Suprapubic skin (tissue), 4 donors: ENCODE measurements around the gene OR51E2. TPM values are rescaled to one million over a fixed set of nuclear protein-coding genes. Genes with fewer than 3 reads are reported as not detected.

Experiments used
- DNase-seq, 2 donors: peaks; one replicate each; pipeline ENCODE4 v3.0.0-alpha.2; 2019; ENCODE audit warnings: low spot score in 2 of 2
- H3K27ac ChIP-seq: fragments of 200-600 bp; sonication (generic); one replicate; pipeline ENCODE4 v1.5.1; 2019
- H3K27me3 ChIP-seq: fragments of 200-600 bp; sonication (generic); one replicate; pipeline ENCODE4 v1.5.1; 2019
- H3K36me3 ChIP-seq: fragments of 200-600 bp; sonication (generic); one replicate; pipeline ENCODE4 v1.5.1; 2019
- H3K4me1 ChIP-seq: fragments of 200-600 bp; sonication (generic); one replicate; pipeline ENCODE4 v1.5.1; 2019
- H3K4me3 ChIP-seq: fragments of 200-600 bp; sonication (generic); one replicate; pipeline ENCODE4 v1.5.1; 2019; ENCODE audit warnings: mild to moderate bottlenecking
- H3K9me3 ChIP-seq: fragments of 200-600 bp; sonication (generic); one replicate; pipeline ENCODE4 v1.5.1; 2019
- EP300 ChIP-seq: sonication (generic); formaldehyde crosslinking; IDR thresholded peaks from one replicate; pipeline ENCODE4 v1.6.1; 2017; ENCODE audit warnings: antibody characterized with exemption
- POLR2A ChIP-seq, 2 donors: fragments of 450-650 bp; IDR thresholded peaks; one replicate each; pipeline ENCODE4 v1.6.1; 2017; ENCODE audit warnings: antibody characterized with exemption in 2 of 2, mild to moderate bottlenecking in 2 of 2, moderate library complexity in 2 of 2
- POLR2AphosphoS5 ChIP-seq, 3 donors: sonication (generic); formaldehyde crosslinking; IDR thresholded peaks; one replicate each; pipeline ENCODE4 v1.6.1; 2017; ENCODE audit warnings: antibody characterized with exemption in 3 of 3
- WGBS: methylation state at CpG from one replicate; pipeline ENCODE4 v1.1.5; 2018; 5-methylcytosine and 5-hydroxymethylcytosine counted together
- total RNA-seq, 4 donors: library from RNA; depleted of rRNA; stranded (reverse); fragments of >200 nt; gene quantifications; one replicate each; pipeline ENCODE4 v1.1.0, GENCODE V29; 2016
- TF ChIP-seq, protein P1 (sequence below), 2 donors: fragments of 200-600 bp in 1 of 2; fragments of 450-650 bp in 1 of 2; sonication (generic) in 1 of 2; IDR thresholded peaks; one replicate each; pipeline ENCODE4 v1.5.1; 2016 to 2019; ENCODE audit warnings: antibody characterized with exemption in 2 of 2, mild to moderate bottlenecking in 1 of 2, moderate library complexity in 1 of 2

OR51E2 gene
- total RNA-seq, 4 donors from 2014 or later, result not detected

DNA sequence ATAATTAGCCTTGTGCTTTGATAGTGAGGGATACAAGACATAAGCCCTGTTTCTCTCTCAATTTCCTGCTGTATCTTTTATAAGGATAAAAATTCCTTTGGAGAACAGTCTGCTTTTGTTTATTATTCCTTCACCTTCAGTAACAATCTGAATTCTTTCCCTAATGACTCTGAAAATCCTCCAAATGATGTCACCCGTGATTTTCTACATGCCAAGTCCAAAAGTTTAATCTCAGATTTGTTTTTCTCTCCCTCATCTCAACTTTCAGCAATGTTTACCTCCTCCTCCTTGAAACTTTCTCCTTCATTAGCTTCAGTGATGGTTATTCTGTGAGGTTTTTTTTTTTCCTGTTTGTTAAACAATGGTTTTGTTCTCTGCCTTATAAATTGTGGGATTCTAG, 2.2 kb downstream of the OR51E2 start:
- Histone ChIP-seq H3K36me3 (no peaks in the 10 kb centered on the region), H3K4me1 (no peaks in the 10 kb centered on the region), H3K4me3 (no peak overlapping the region), H3K27me3 (no peaks in the 10 kb centered on the region), H3K9me3 (no peaks in the 10 kb centered on the region), H3K27ac (no peak overlapping the region)
- WGBS, result 30% methylated on average over 1 of the region's 1 CpG
- no peak for DNase-seq
- TF ChIP-seq POLR2A (IDR thresholded peaks at IDR 0.05), result no peak
- no peak for TF ChIP-seq EP300
- TF ChIP-seq POLR2AphosphoS5 (IDR thresholded peaks at IDR 0.05), result no peak

DNA sequence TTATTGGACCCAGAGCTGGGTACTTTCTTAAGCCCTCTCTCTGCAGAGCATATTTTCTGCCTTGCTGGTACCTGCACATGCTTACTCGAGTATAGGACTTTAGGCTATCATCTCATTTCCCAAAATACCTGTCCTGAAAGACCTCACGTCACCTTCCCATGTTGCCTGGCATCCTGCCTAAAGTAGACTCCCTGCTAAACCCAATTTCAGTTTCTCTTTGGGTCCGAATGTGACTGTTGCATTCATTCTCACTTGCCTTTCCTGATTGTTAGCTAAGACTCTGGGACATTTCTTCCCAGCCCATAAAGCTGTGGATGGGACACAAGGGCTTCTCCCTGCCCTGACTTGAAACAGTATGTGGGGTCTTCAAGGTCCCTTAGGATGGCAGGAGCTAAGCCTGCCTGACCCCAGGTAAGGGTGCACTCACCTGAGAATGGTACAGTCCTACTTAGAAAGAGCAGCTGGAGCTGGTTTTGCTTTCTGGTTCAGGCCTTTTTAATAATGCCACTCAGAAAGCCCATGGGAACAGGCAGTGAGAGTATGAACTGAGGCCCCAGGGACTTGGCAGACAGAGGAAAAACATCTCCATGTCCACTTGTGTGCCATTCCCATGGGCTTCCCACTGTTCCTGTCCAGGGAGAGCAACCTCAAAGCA, 12.9 kb downstream of the OR51E2 start:
- Histone ChIP-seq H3K27me3 (no peaks in the 10 kb centered on the region), H3K4me3 (no peak overlapping the region), H3K27ac (no peak overlapping the region), H3K9me3 (no peaks in the 10 kb centered on the region), H3K4me1 (no peaks in the 10 kb centered on the region), H3K36me3 (no peaks in the 10 kb centered on the region)
- TF ChIP-seq EP300, result no peak
- TF ChIP-seq, protein P1, sequence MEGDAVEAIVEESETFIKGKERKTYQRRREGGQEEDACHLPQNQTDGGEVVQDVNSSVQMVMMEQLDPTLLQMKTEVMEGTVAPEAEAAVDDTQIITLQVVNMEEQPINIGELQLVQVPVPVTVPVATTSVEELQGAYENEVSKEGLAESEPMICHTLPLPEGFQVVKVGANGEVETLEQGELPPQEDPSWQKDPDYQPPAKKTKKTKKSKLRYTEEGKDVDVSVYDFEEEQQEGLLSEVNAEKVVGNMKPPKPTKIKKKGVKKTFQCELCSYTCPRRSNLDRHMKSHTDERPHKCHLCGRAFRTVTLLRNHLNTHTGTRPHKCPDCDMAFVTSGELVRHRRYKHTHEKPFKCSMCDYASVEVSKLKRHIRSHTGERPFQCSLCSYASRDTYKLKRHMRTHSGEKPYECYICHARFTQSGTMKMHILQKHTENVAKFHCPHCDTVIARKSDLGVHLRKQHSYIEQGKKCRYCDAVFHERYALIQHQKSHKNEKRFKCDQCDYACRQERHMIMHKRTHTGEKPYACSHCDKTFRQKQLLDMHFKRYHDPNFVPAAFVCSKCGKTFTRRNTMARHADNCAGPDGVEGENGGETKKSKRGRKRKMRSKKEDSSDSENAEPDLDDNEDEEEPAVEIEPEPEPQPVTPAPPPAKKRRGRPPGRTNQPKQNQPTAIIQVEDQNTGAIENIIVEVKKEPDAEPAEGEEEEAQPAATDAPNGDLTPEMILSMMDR (IDR thresholded peaks at IDR 0.05), result no peak
- no peak for TF ChIP-seq POLR2AphosphoS5 (IDR thresholded peaks at IDR 0.05)
- TF ChIP-seq POLR2A (IDR thresholded peaks at IDR 0.05), result no peak
- 68% methylated on average over 3 of the region's 3 CpGs for WGBS
- no peak for DNase-seq

DNA sequence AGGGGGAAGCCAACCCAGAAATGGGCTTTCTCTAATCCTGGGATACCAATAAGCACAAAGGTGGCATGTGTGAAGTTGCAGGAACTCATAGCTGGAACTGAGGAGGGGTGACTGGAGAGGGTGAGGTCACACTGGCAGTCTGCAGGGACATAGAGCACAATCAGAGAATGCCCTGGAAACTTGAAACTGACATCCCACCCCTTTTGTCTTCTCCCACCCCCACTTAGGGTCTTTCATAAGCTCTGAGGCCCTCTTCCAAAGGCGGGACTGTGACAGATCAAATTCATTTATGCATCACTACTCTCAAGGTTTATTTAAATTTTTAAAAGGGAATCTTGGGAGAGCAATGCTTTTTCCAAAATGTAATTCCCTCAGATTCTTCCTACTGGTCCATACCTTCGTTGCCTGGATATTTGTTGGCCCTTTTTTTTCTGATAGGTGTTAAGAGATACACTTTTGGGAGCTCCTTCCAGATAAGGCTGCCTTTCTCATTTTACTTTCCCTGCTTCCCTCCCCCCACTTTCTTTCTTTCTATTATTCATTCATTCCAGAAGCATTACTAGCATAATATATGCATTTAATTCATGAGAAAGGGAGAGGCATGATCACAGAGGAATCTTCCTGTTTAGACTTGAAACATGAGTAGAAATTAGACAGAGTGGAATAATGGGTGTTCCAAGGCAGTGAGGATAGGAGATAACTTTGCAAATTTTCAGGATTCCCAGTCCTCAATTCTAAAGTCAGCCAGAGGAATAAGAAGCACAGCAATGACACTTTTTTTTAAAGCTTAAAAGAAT, 14.8 kb downstream of the OR51E2 start:
- TF ChIP-seq, protein P1 (IDR thresholded peaks at IDR 0.05), result no peak
- TF ChIP-seq POLR2A (IDR thresholded peaks at IDR 0.05), result no peak
- no peak for TF ChIP-seq EP300
- TF ChIP-seq POLR2AphosphoS5 (IDR thresholded peaks at IDR 0.05), result no peak
- H3K9me3 ChIP-seq, result no peaks in the 10 kb centered on the region
- H3K4me1 ChIP-seq, result no peaks in the 10 kb centered on the region
- DNase-seq, result no peak
- WGBS, result 53% methylated on average over 2 of the region's 2 CpGs
- H3K4me3 ChIP-seq, result no peak overlapping the region
- no peaks in the 10 kb centered on the region for H3K27me3 ChIP-seq
- no peak overlapping the region for H3K27ac ChIP-seq
- no peaks in the 10 kb centered on the region for H3K36me3 ChIP-seq

DNA sequence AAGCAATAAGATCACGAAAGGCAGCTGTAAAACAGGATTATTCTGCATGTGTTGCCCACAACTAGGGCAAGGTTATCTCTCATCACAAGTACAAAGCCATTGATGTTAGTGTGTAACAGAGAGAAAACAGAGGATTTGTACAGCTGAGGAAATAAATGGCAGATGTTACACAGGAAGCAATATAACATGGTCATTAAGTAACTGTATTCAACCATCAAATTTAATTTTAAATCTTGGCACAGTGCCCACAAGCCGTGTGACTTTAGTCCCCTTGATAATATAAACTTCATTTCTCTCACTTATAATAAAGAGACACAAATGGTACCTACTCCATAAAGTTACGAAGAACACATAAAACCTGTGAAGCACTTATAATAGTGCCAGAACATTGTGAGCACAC, 17.3 kb downstream of the OR51E2 start:
- H3K4me1 ChIP-seq, result no peaks in the 10 kb centered on the region
- TF ChIP-seq, protein P1 (IDR thresholded peaks at IDR 0.05), result no peak
- no peak for TF ChIP-seq EP300
- no peak for TF ChIP-seq POLR2AphosphoS5 (IDR thresholded peaks at IDR 0.05)
- no peak for TF ChIP-seq POLR2A (IDR thresholded peaks at IDR 0.05)
- no peak for DNase-seq
- WGBS, result 40% methylated on average over 3 of the region's 3 CpGs
- H3K27me3 ChIP-seq, result no peaks in the 10 kb centered on the region
- no peak overlapping the region for H3K27ac ChIP-seq
- no peaks in the 10 kb centered on the region for H3K9me3 ChIP-seq
- no peak overlapping the region for H3K4me3 ChIP-seq
- H3K36me3 ChIP-seq, result no peaks in the 10 kb centered on the region

DNA sequence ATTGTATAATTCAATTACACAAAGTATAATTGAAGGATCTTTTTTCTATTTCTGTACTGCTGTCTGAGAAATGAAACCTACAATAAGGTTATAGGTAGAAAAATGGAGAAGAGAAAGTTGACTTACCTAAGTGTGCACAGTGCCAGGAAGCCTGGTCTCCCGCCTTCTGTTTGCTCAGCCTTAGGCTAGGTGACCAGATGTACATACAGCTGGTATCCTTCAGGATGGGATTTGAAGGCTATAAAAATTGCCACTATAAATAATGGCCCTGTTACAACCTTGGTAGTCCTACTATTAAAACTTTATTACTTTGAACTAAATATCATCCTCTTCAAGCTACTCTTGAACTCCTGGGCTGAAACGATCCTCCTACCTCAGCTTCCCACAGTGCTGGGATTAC, 19.7 kb downstream of the OR51E2 start:
- TF ChIP-seq, protein P1 (IDR thresholded peaks at IDR 0.05), result no peak
- no peak for TF ChIP-seq EP300
- TF ChIP-seq POLR2AphosphoS5 (IDR thresholded peaks at IDR 0.05), result no peak
- no peak for TF ChIP-seq POLR2A (IDR thresholded peaks at IDR 0.05)
- Histone ChIP-seq H3K4me3 (no peak overlapping the region), H3K4me1 (no peaks in the 10 kb centered on the region), H3K27me3 (no peaks in the 10 kb centered on the region), H3K27ac (no peak overlapping the region), H3K36me3 (no peaks in the 10 kb centered on the region), H3K9me3 (no peaks in the 10 kb centered on the region)
- 78% methylated on average over 2 of the region's 2 CpGs for WGBS
- DNase-seq, result no peak
